GM18868 (cell line): ENCODE data around the gene CD84.
A peak's percentile ranks its signal among the peaks of the same experiment; 100 is the strongest.
"Not testable (repeated sequence)": the region's sequence is repeated elsewhere in the genome, so short reads cannot be mapped to it uniquely, and the experiment has no call there.

Source experiments
- ATAC-seq: cut with Tn5 transposase; IDR thresholded peaks from one replicate; pipeline ENCODE4 v1.9.1; 2021; ENCODE audit warnings: mild to moderate bottlenecking, moderate library complexity; ENCODE audit not compliant: unreplicated experiment

Gene CD84

GRCh38 chr1:160544647-160545046 is 34.6 kb downstream of the CD84 start:
- no peak for ATAC-seq

- no peak for ATAC-seq
Measured at GRCh38 chr1:160542303-160542945, 36.9 kb downstream of the CD84 start.

GRCh38 chr1:160541622-160542302 is 37.5 kb downstream of the CD84 start:
- ATAC-seq = no peak

- no peak for ATAC-seq
Measured at GRCh38 chr1:160540859-160541233, 38.5 kb downstream of the CD84 start.

- peak; percentile 95 for ATAC-seq
Measured at GRCh38 chr1:160539990-160540858, 39.1 kb downstream of the CD84 start.

- ATAC-seq = no peak
Measured at GRCh38 chr1:160539684-160539989, 39.7 kb downstream of the CD84 start.

GRCh38 chr1:160538985-160539651 is 40.2 kb downstream of the CD84 start:
- ATAC-seq = no peak

GRCh38 chr1:160537714-160538665 is 41.3 kb downstream of the CD84 start:
- no peak for ATAC-seq

- ATAC-seq = no peak
Measured at GRCh38 chr1:160534823-160535605, 44.3 kb downstream of the CD84 start.

GRCh38 chr1:160532557-160532813 is 46.8 kb downstream of the CD84 start:
- ATAC-seq = not testable (repeated sequence)

GRCh38 chr1:160531809-160532556 is 47.3 kb downstream of the CD84 start:
- ATAC-seq = not testable (repeated sequence)

GRCh38 chr1:160529401-160529952 is 49.8 kb downstream of the CD84 start:
- ATAC-seq = not testable (repeated sequence)

- ATAC-seq = not testable (repeated sequence)
Measured at GRCh38 chr1:160523789-160524188, 55.5 kb downstream of the CD84 start.

GRCh38 chr1:160522622-160523345 is 56.5 kb downstream of the CD84 start, which contains the start of gene SLAMF6:
SLAMF6 (minus strand) TSS chr1:160523255; CDS start chr1:160523192, 63 bp downstream.
- ATAC-seq = peak; percentile 56

GRCh38 chr1:160522136-160522535 is 57.2 kb downstream of the CD84 start:
- no peak for ATAC-seq

- no peak for ATAC-seq
Measured at GRCh38 chr1:160521554-160521953, 57.7 kb downstream of the CD84 start.

GRCh38 chr1:160520999-160521398 is 58.3 kb downstream of the CD84 start:
- ATAC-seq = no peak

GRCh38 chr1:160520582-160520981 is 58.7 kb downstream of the CD84 start:
- ATAC-seq = no peak
